IPS-20b (cell line): ENCODE measurements around the gene DDX28.

Source experiments
- H3K27ac ChIP-seq: one replicate; pipeline ENCODE4 v1.5.1; 2013; ENCODE audit warnings: low read length
- H3K27me3 ChIP-seq: 2 replicates; pipeline ENCODE4 v1.6.1; 2013; ENCODE audit warnings: mild to moderate bottlenecking, low read length, inconsistent platforms; ENCODE audit not compliant: insufficient read depth
- H3K36me3 ChIP-seq: 2 replicates; pipeline ENCODE4 v1.6.1; 2013; ENCODE audit warnings: low read depth, mild to moderate bottlenecking, inconsistent platforms, low read length, moderate library complexity; ENCODE audit not compliant: insufficient read depth
- H3K4me1 ChIP-seq: 2 replicates; pipeline ENCODE4 v1.6.1; 2013; ENCODE audit warnings: mild to moderate bottlenecking, control low read depth, inconsistent platforms, low read length, moderate library complexity; ENCODE audit not compliant: insufficient read depth
- H3K4me3 ChIP-seq: 2 replicates; pipeline ENCODE4 v1.5.1; 2013; ENCODE audit warnings: mild to moderate bottlenecking, low read length, inconsistent platforms
- H3K9ac ChIP-seq: 2 replicates; pipeline ENCODE4 v1.6.1; 2013; ENCODE audit warnings: low read depth, mild to moderate bottlenecking, inconsistent platforms, low read length, moderate library complexity
- H3K9me3 ChIP-seq: 2 replicates; pipeline ENCODE4 v1.6.1; 2013; ENCODE audit warnings: mild to moderate bottlenecking, low read depth, low read length, inconsistent platforms; ENCODE audit not compliant: insufficient read depth

DDX28 gene

GRCh38 chr16:67989322-67990017 is 33.6 kb downstream of the DDX28 start:
- Histone ChIP-seq H3K27me3 (peaks cover 16% of the 10 kb centered on the region), H3K9ac (no peak overlapping the region), H3K4me3 (no peak overlapping the region), H3K36me3 (no peaks in the 10 kb centered on the region), H3K9me3 (no peaks in the 10 kb centered on the region), H3K4me1 (no peaks in the 10 kb centered on the region), H3K27ac (no peak overlapping the region)

GRCh38 chr16:67988675-67989074 is 34.4 kb downstream of the DDX28 start:
- H3K36me3 ChIP-seq: no peaks in the 10 kb centered on the region
- no peaks in the 10 kb centered on the region for H3K9me3 ChIP-seq
- no peaks in the 10 kb centered on the region for H3K4me1 ChIP-seq
- peaks cover 16% of the 10 kb centered on the region for H3K27me3 ChIP-seq
- no peak overlapping the region for H3K9ac ChIP-seq
- H3K27ac ChIP-seq: no peak overlapping the region
- no peak overlapping the region for H3K4me3 ChIP-seq

GRCh38 chr16:67987460-67988160 is 35.4 kb downstream of the DDX28 start:
- Histone ChIP-seq H3K4me1 (no peaks in the 10 kb centered on the region), H3K9ac (no peak overlapping the region), H3K4me3 (no peak overlapping the region), H3K27ac (no peak overlapping the region), H3K9me3 (no peaks in the 10 kb centered on the region), H3K27me3 (peaks cover 11% of the 10 kb centered on the region), H3K36me3 (no peaks in the 10 kb centered on the region)

GRCh38 chr16:67986949-67987348 is 36.1 kb downstream of the DDX28 start:
- Histone ChIP-seq H3K4me3 (no peak overlapping the region), H3K27me3 (peaks cover 5% of the 10 kb centered on the region), H3K9me3 (no peaks in the 10 kb centered on the region), H3K27ac (no peak overlapping the region), H3K36me3 (no peaks in the 10 kb centered on the region), H3K4me1 (no peaks in the 10 kb centered on the region), H3K9ac (no peak overlapping the region)

GRCh38 chr16:67982011-67982696 is 40.9 kb downstream of the DDX28 start:
- peaks cover 10% of the 10 kb centered on the region for H3K27me3 ChIP-seq

GRCh38 chr16:67979955-67980678 is 42.9 kb downstream of the DDX28 start, which contains the start of gene DPEP3:
Gene DPEP3, minus strand, starts transcription at chr16:67980499. Its CDS starts 119 bp downstream, at chr16:67980380.
- H3K9ac ChIP-seq: no peak within 1 kb of the TSS
- H3K9me3 ChIP-seq: no peaks in the 10 kb centered on the region
- no peak within 1 kb of the TSS for H3K4me3 ChIP-seq
- H3K36me3 ChIP-seq: no peaks in the 10 kb centered on the region
- no peak within 1 kb of the TSS for H3K27ac ChIP-seq
- no peaks in the 10 kb centered on the region for H3K4me1 ChIP-seq
- H3K27me3 ChIP-seq: peaks cover 13% of the 10 kb centered on the region

More at GRCh38 chr16:67982011-67982696, 40.9 kb downstream of the DDX28 start:
- no peak overlapping the region for H3K27ac ChIP-seq
- no peak overlapping the region for H3K4me3 ChIP-seq
- no peaks in the 10 kb centered on the region for H3K36me3 ChIP-seq
- H3K4me1 ChIP-seq: no peaks in the 10 kb centered on the region
- H3K9me3 ChIP-seq: no peaks in the 10 kb centered on the region
- no peak overlapping the region for H3K9ac ChIP-seq

- Histone ChIP-seq H3K27ac (no peak overlapping the region), H3K4me3 (no peak overlapping the region), H3K27me3 (peaks cover 13% of the 10 kb centered on the region), H3K36me3 (no peaks in the 10 kb centered on the region), H3K9me3 (no peaks in the 10 kb centered on the region), H3K4me1 (no peaks in the 10 kb centered on the region), H3K9ac (no peak overlapping the region)
These were observed 45.4 kb downstream of the DDX28 start for GRCh38 chr16:67977469-67978227.

GRCh38 chr16:67977005-67977404 is 46.0 kb downstream of the DDX28 start:
- H3K4me3 ChIP-seq: no peak overlapping the region
- peaks cover 13% of the 10 kb centered on the region for H3K27me3 ChIP-seq
- no peaks in the 10 kb centered on the region for H3K9me3 ChIP-seq
- no peaks in the 10 kb centered on the region for H3K36me3 ChIP-seq
- no peak overlapping the region for H3K27ac ChIP-seq
- H3K9ac ChIP-seq: no peak overlapping the region
- H3K4me1 ChIP-seq: no peaks in the 10 kb centered on the region

- no peaks in the 10 kb centered on the region for H3K36me3 ChIP-seq
- H3K4me1 ChIP-seq: no peaks in the 10 kb centered on the region
- no peak overlapping the region for H3K4me3 ChIP-seq
- peaks cover 13% of the 10 kb centered on the region for H3K27me3 ChIP-seq
- no peak overlapping the region for H3K9ac ChIP-seq
- H3K9me3 ChIP-seq: no peaks in the 10 kb centered on the region
- no peak overlapping the region for H3K27ac ChIP-seq
These were observed 46.8 kb downstream of the DDX28 start for GRCh38 chr16:67976205-67976604.

- Histone ChIP-seq H3K4me3 (no peak overlapping the region), H3K9ac (no peak overlapping the region), H3K4me1 (no peaks in the 10 kb centered on the region), H3K9me3 (no peaks in the 10 kb centered on the region), H3K27ac (no peak overlapping the region), H3K27me3 (peaks cover 13% of the 10 kb centered on the region), H3K36me3 (no peaks in the 10 kb centered on the region)
These were observed 47.5 kb downstream of the DDX28 start for GRCh38 chr16:67975321-67976105.
